K562 (cell line): Measurements from ENCODE around the gene TENM4. TPM values are rescaled to one million over a fixed set of nuclear protein-coding genes. Genes with fewer than 3 reads are reported as not detected.

Experiments
- ATAC-seq: fragments of 200-7000 bp; cut with Tn5 transposase; 3 replicates; pipeline ENCODE4 v1.9.1; 2020; ENCODE audit warnings: moderate library complexity
- BruUV-seq: library from RNA; stranded (reverse); fragments of 400-500 nt; replicated peaks from 2 replicates; lab custom pipeline; 2021; lab: Mats Ljungman, UMichigan
- CTCF ChIA-PET: fragments of 300-600 bp; formaldehyde crosslinking; extraction: SDS; loops from one replicate; lab custom pipeline; 2021; ENCODE audit warnings: low intra/inter-chr PET ratio; lab: Yijun Ruan, JAX
- POLR2A ChIA-PET: fragments of 300-600, 350-650 bp; sonication (Branson Sonifier 250); formaldehyde crosslinking; extraction: SDS; loops from one replicate; lab custom pipeline; 2021; ENCODE audit warnings: antibody characterized with exemption, inconsistent platforms; lab: Yijun Ruan, JAX
- DNase-seq, 4 experiments: peaks; one replicate each; pipeline versions ENCODE4 v3.0.0 to v3.0.0-alpha.2; 2011 to 2018; ENCODE audit warnings: low spot score in 3 of 4, mixed read lengths in 3 of 4; ENCODE audit errors: extremely low read depth in 1 of 4
- FAIRE-seq: peaks from 2 replicates; lab custom pipeline; 2011; peaks lifted over from hg19 to GRCh38; lab: Jason Lieb, UNC
- H2AFZ ChIP-seq: 2 replicates; pipeline ENCODE4 v1.6.0; 2011; ENCODE audit warnings: low read depth, low read length, control low read depth, inconsistent platforms
- H3K27ac ChIP-seq: fragments of 200-600 bp; 3 replicates; pipeline ENCODE4 v1.8.0; 2011; ENCODE audit warnings: low read depth, mild to moderate bottlenecking, control low read depth, inconsistent platforms, low read length, moderate library complexity, mixed read lengths; ENCODE audit errors: extremely low read depth
- H3K27me3 ChIP-seq, 2 experiments: fragments of 300-600 bp in 1 of 2; 2 replicates in 1 of 2; 3 replicates in 1 of 2; pipeline versions ENCODE4 v1.6.0 to v1.8.0; 2011; ENCODE audit warnings: inconsistent platforms in 2 of 2, low read length in 2 of 2, mild to moderate bottlenecking in 1 of 2, mixed read lengths in 1 of 2, moderate library complexity in 1 of 2; ENCODE audit not compliant: control insufficient read depth in 2 of 2, insufficient read depth in 2 of 2
- H3K36me3 ChIP-seq: fragments of 300-600 bp; 3 replicates; pipeline ENCODE4 v1.8.0; 2011; ENCODE audit warnings: mild to moderate bottlenecking, low read length, inconsistent platforms; ENCODE audit not compliant: control insufficient read depth, insufficient read depth
- H3K4me1 ChIP-seq, 2 experiments: fragments of 200-600 bp in 1 of 2; replicated peaks in 1 of 2; 2 replicates in 1 of 2; 3 replicates in 1 of 2; pipeline versions ENCODE4 v1.5.1 to v1.8.0; 2011; ENCODE audit warnings: inconsistent platforms in 2 of 2, low read length in 2 of 2, mild to moderate bottlenecking in 1 of 2, mixed read lengths in 1 of 2, moderate library complexity in 1 of 2; ENCODE audit not compliant: control insufficient read depth in 2 of 2, insufficient read depth in 2 of 2
- H3K4me2 ChIP-seq: 2 replicates; pipeline ENCODE4 v1.6.1; 2011; ENCODE audit warnings: low read length, control low read depth, inconsistent platforms, mixed read lengths; ENCODE audit not compliant: insufficient read depth
- H3K4me3 ChIP-seq: fragments of 200-600 bp; sonication (generic), shearing (Covaris generic); 2 replicates; pipeline ENCODE4 v1.5.1; 2016; ENCODE audit warnings: control low read depth, inconsistent platforms
- H3K79me2 ChIP-seq: fragments of 200-600 bp; 3 replicates; pipeline ENCODE4 v1.8.0; 2011; ENCODE audit warnings: low read length, inconsistent platforms; ENCODE audit not compliant: control insufficient read depth, insufficient read depth
- H3K9ac ChIP-seq, 2 experiments: 2 replicates each; pipeline versions ENCODE4 v1.6.0 to v1.6.1; 2011; ENCODE audit warnings: low read depth in 2 of 2, low read length in 2 of 2, control low read depth in 1 of 2, inconsistent platforms in 1 of 2, mild to moderate bottlenecking in 1 of 2, mixed read lengths in 1 of 2; ENCODE audit not compliant: insufficient read depth in 1 of 2
- H3K9me1 ChIP-seq: one replicate; pipeline ENCODE4 v1.6.0; 2011; ENCODE audit warnings: inconsistent platforms, mild to moderate bottlenecking, low read length, moderate library complexity; ENCODE audit not compliant: control insufficient read depth, insufficient read depth
- H3K9me3 ChIP-seq: replicated peaks from 2 replicates; pipeline ENCODE4 v1.5.1; 2011; ENCODE audit warnings: low read depth, low read length, inconsistent platforms; ENCODE audit not compliant: control insufficient read depth, insufficient read depth
- H4K20me1 ChIP-seq: replicated peaks from 2 replicates; pipeline ENCODE4 v1.6.1; 2011; ENCODE audit warnings: low read length, inconsistent platforms, mixed read lengths; ENCODE audit not compliant: control insufficient read depth, insufficient read depth
- BHLHE40 ChIP-seq: IDR thresholded peaks from 2 replicates; pipeline ENCODE4 v1.6.1; 2011; ENCODE audit warnings: low read length, improper control_type of control experiment
- C11orf30 ChIP-seq: fragments of 450-650 bp; IDR thresholded peaks from 2 replicates; pipeline ENCODE4 v1.6.1; 2016; ENCODE audit warnings: low read depth, mild to moderate bottlenecking
- CGGBP1 ChIP-seq: fragments of 250-450 bp; sonication (Bioruptor Pico); IDR thresholded peaks from 2 replicates; pipeline ENCODE4 v1.9.0; 2021; ENCODE audit warnings: mild to moderate bottlenecking
- CHAMP1 ChIP-seq: fragments of 450-650 bp; IDR thresholded peaks from 2 replicates; pipeline ENCODE4 v1.6.1; 2016; ENCODE audit warnings: mild to moderate bottlenecking
- FOXK1 ChIP-seq: sonication (generic); formaldehyde crosslinking; IDR thresholded peaks from 2 replicates; pipeline ENCODE4 v1.8.0; 2022; ENCODE audit warnings: missing genetic modification reagents, mild to moderate bottlenecking, borderline replicate concordance
- HNRNPL ChIP-seq: fragments of 200-400 bp; formaldehyde crosslinking; IDR thresholded peaks from 2 replicates; pipeline ENCODE4 v1.6.1; 2017; ENCODE audit warnings: low read depth, mild to moderate bottlenecking, low read length
- KLF16 ChIP-seq: IDR thresholded peaks from 2 replicates; pipeline ENCODE4 v1.6.1; 2016; ENCODE audit warnings: antibody characterized with exemption
- RBM39 ChIP-seq: fragments of 200-400 bp; formaldehyde crosslinking; optimal IDR thresholded peaks from 2 replicates; pipeline ENCODE3; 2018; ENCODE audit warnings: low read depth, low read length
- SMC3 ChIP-seq: conservative IDR thresholded peaks from 2 replicates; pipeline ENCODE4 v1.6.1; 2011; ENCODE audit warnings: low read depth, low read length, improper control_type of control experiment; ENCODE audit not compliant: insufficient read depth
- TCF15 ChIP-seq: fragments of 250-450 bp; sonication (Bioruptor Pico); IDR thresholded peaks from 2 replicates; pipeline ENCODE4 v1.8.0; 2022; ENCODE audit warnings: moderate library complexity, mild to moderate bottlenecking, inconsistent platforms
- ZNF239 ChIP-seq: fragments of 250-450 bp; sonication (Bioruptor Pico); IDR thresholded peaks from 2 replicates; pipeline ENCODE4 v1.4.0; 2020; ENCODE audit warnings: mild to moderate bottlenecking
- ZZZ3 ChIP-seq: fragments of 450-650 bp; IDR thresholded peaks from 2 replicates; pipeline ENCODE4 v1.6.1; 2016; ENCODE audit warnings: antibody characterized with exemption, mild to moderate bottlenecking, moderate library complexity
- whole genome bisulfite sequencing: fragments of 100-300 bp; shearing (Covaris generic); methylation state at CpG from one replicate; pipeline ENCODE4 v1.1.6; 2016; ENCODE audit warnings: low coverage, mixed read lengths; ENCODE audit not compliant: insufficient coverage; ENCODE audit errors: missing lambda C conversion rate; 5-methylcytosine and 5-hydroxymethylcytosine counted together
- in situ Hi-C: fragments of 300-500 bp; cut with MboI; formaldehyde crosslinking; loops from 4 replicates; pipeline ENCODE4 v1.15.0; 2018; ENCODE audit warnings: inconsistent platforms, mixed read lengths
- intact Hi-C: fragments of 100-400 bp; cut with micrococcal nuclease; formaldehyde crosslinking; loops from 2 replicates; pipeline ENCODE4 v1.14.2; 2022
- polyA plus RNA-seq, 8 experiments: library from polyadenylated mRNA; depleted of rRNA in 4 of 8; stranded (reverse) in 5 of 8; unstranded in 3 of 8; fragments of >200 nt; fragmentation: Nextera tagmentation in 2 of 8; fragmentation: Illumina TruSeq in 1 of 8; extraction: Ambion mirVana in 2 of 8; extraction: Trizol in 1 of 8; gene quantifications; 2 replicates each; pipeline versions ENCODE4 v1.2.1 to v1.2.3, GENCODE V29; 2011 to 2014; ENCODE audit warnings: inconsistent platforms in 1 of 8, missing spikeins in 1 of 8
- total RNA-seq, 7 experiments: library from RNA; depleted of rRNA in 6 of 7; stranded (reverse); fragments of >200 nt in 6 of 7; fragmentation: Illumina TruSeq in 2 of 7; extraction: Trizol in 2 of 7; gene quantifications; 2 replicates each; pipeline versions ENCODE4 v1.2.1 to v1.2.3, GENCODE V29; 2011 to 2021; ENCODE audit warnings: low replicate concordance in 1 of 7

The TENM4 gene
- total and polyA plus RNA-seq, 9 of the 15 experiments (the other 6 are each of a cell fraction or from before 2014, with no cell fraction given) = 0.16 TPM; not detected in 8

GRCh38 chr11:78943154-78943553 is 497.7 kb downstream of the TENM4 start:
- H3K4me1 ChIP-seq = peaks cover 0 to 5% of the 10 kb centered on the region in 2 experiments; a peak in 3 of 5 replicates
- no peaks in the 10 kb centered on the region for H3K9me3 ChIP-seq
- H3K27me3 ChIP-seq = peaks cover 0 to 4% of the 10 kb centered on the region in 2 experiments; a peak in 1 of 5 replicates
- TF ChIP-seq KLF16 (no peak), C11orf30 (no peak), RBM39 (no peak), CGGBP1 (no peak), ZNF239 (CRISPR knock-in tag) (no peak), CHAMP1 (no peak), BHLHE40 (no peak), SMC3 (no peak), TCF15 (CRISPR knock-in tag) (no peak), ZZZ3 (no peak), FOXK1 (CRISPR knock-in tag) (no peak), HNRNPL (no peak)
- H2AFZ ChIP-seq = no peak overlapping the region
- ChIA-PET CTCF (no interaction called here), POLR2A (no interaction called here)
- H3K9ac ChIP-seq = no peak overlapping the region
- no peaks in the 10 kb centered on the region for H3K79me2 ChIP-seq
- H4K20me1 ChIP-seq = no peaks in the 10 kb centered on the region
- H3K36me3 ChIP-seq = no peaks in the 10 kb centered on the region
- no peak overlapping the region for H3K4me3 ChIP-seq
- intact Hi-C loops (no loop called here), in situ Hi-C loops (no loop called here)
- ATAC-seq (no peak), FAIRE-seq (no peak), DNase-seq (no peak)
- no peaks in the 10 kb centered on the region for H3K9me1 ChIP-seq
- no TSS peak for BruUV-seq
- H3K4me2 ChIP-seq = no peak overlapping the region
- H3K27ac ChIP-seq = no peak overlapping the region
- 0% methylated on average over 3 of the region's 3 CpGs for WGBS
